Measurements from ENCODE around the gene CCSAP.

GRCh38 chr1:229297746-229298145 lies 45.1 kb downstream of the CCSAP start:
- TF ChIP-seq CTCF (IDR thresholded peaks at IDR 0.05; ENCODE audit: insufficient read depth, low read depth, low read length) (no peak), EZH2 (IDR thresholded peaks at IDR 0.05; ENCODE audit: insufficient read depth, low read length) (no peak)

Data from astrocyte (in vitro differentiated cells and primary cell).